Liver (tissue), 3 donors: ENCODE data around the gene MARCHF11.

Experiments
- ATF3 ChIP-seq: IDR thresholded peaks from 2 replicates; pipeline ENCODE4 v1.6.1; 2016; ENCODE audit warnings: antibody characterized with exemption
- CTCF ChIP-seq: fragments of 150-350 bp; IDR thresholded peaks from 2 replicates; pipeline ENCODE4 v1.5.1; 2017; ENCODE audit warnings: improper control_type of control experiment, low read depth, low read length; ENCODE audit not compliant: missing input control
- EGR1 ChIP-seq, 2 donors: IDR thresholded peaks; 2 replicates each; pipeline ENCODE4 v1.6.1; 2016 to 2018; ENCODE audit warnings: antibody characterized with exemption in 2 of 2, low read depth in 2 of 2
- HNF4A ChIP-seq, 2 donors: conservative IDR thresholded peaks; 2 replicates each; pipeline ENCODE4 v1.6.1; 2016; ENCODE audit warnings: antibody characterized with exemption in 2 of 2, mild to moderate bottlenecking in 2 of 2
- MAX ChIP-seq: IDR thresholded peaks from 2 replicates; pipeline ENCODE4 v1.6.1; 2016; ENCODE audit warnings: antibody characterized with exemption
- REST ChIP-seq: IDR thresholded peaks from 2 replicates; pipeline ENCODE4 v1.6.1; 2016; ENCODE audit warnings: antibody characterized with exemption, mild to moderate bottlenecking
- RXRA ChIP-seq, 2 donors: IDR thresholded peaks; 2 replicates each; pipeline ENCODE4 v1.6.1; 2017 to 2018; ENCODE audit warnings: antibody characterized with exemption in 2 of 2, mild to moderate bottlenecking in 1 of 2
- SP1 ChIP-seq: IDR thresholded peaks from 2 replicates; pipeline ENCODE4 v1.6.1; 2018; ENCODE audit warnings: antibody characterized with exemption, mild to moderate bottlenecking
- donor health status: healthy.
- donor health status: healthy.

- TF ChIP-seq HNF4A (conservative IDR thresholded peaks at IDR 0.05): no peak
- no peak for TF ChIP-seq RXRA (IDR thresholded peaks at IDR 0.05)
- TF ChIP-seq CTCF: no peak
- no peak for TF ChIP-seq MAX
- no peak for TF ChIP-seq EGR1 (IDR thresholded peaks at IDR 0.05; ENCODE audit: low read depth in 2 of 2)
- TF ChIP-seq SP1: no peak
- no peak for TF ChIP-seq REST
- no peak for TF ChIP-seq ATF3
These were observed 44.6 kb downstream of the MARCHF11 start for GRCh38 chr5:16135003-16135402.
